Neural progenitor cell (in vitro differentiated cells): ENCODE data around the gene ATP8B4.

Experiments used
- EZH2 ChIP-seq: fragments of 200-600 bp; sonication (generic); IDR thresholded peaks from 2 replicates; pipeline ENCODE4 v1.6.1; 2017; ENCODE audit warnings: antibody characterized with exemption, mild to moderate bottlenecking, moderate library complexity
- EZH2phosphoT487 ChIP-seq: fragments of 200-600 bp; sonication (generic); IDR thresholded peaks from 2 replicates; pipeline ENCODE4 v1.6.1; 2017; ENCODE audit warnings: antibody characterized with exemption
- TF ChIP-seq, protein P1 (sequence below): fragments of 200-600 bp; sonication (generic); IDR thresholded peaks from 2 replicates; pipeline ENCODE4 v1.5.1; 2017; ENCODE audit warnings: antibody characterized with exemption, mild to moderate bottlenecking

DNA sequence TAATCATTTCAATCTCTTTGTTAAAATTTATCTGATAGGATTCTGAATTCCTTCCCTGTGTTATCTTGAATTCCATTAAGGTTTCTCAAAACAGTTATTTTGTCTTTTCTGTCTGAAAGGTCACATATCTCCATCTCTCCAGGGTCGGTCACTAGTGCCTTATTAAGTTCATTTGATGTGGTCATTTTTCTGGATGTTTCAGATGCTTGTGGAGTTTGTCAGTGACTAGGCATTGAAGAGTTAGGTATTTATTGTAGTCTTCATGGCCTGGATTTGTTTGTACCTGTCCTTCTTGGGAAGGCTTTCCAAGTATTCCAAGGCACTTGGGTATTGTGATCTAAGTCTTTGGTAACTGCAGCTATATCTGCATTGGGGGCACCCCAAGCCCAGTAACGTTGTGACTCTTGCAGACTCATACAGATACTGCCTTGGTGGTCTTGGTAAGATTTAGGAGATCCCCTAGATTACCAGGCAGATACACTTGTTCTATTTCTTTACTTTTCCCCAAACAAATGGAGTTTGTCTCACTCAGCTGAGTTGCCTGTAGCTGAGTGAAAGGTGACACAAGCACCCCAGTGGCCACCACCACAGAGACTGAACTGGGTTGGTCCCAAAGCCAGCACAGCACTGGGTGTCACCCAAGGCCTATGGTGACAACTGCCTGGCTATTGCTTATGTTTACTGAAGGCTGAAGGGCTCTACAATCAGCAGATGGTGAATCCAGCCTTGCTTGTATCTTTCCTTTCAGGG lies 44.1 kb upstream of the ATP8B4 start:
- TF ChIP-seq, protein P1, sequence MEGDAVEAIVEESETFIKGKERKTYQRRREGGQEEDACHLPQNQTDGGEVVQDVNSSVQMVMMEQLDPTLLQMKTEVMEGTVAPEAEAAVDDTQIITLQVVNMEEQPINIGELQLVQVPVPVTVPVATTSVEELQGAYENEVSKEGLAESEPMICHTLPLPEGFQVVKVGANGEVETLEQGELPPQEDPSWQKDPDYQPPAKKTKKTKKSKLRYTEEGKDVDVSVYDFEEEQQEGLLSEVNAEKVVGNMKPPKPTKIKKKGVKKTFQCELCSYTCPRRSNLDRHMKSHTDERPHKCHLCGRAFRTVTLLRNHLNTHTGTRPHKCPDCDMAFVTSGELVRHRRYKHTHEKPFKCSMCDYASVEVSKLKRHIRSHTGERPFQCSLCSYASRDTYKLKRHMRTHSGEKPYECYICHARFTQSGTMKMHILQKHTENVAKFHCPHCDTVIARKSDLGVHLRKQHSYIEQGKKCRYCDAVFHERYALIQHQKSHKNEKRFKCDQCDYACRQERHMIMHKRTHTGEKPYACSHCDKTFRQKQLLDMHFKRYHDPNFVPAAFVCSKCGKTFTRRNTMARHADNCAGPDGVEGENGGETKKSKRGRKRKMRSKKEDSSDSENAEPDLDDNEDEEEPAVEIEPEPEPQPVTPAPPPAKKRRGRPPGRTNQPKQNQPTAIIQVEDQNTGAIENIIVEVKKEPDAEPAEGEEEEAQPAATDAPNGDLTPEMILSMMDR = no peak
- TF ChIP-seq EZH2phosphoT487 (no peak), EZH2 (no peak)
